HEK293T (cell line): ENCODE results near the gene STXBP6.

Source experiments
- CTCF ChIA-PET: fragments of 350-600 bp; formaldehyde crosslinking; extraction: SDS; loops from one replicate; lab custom pipeline; 2021; ENCODE audit warnings: antibody characterized with exemption, inconsistent platforms; lab: Yijun Ruan, JAX
- POLR2A ChIA-PET: fragments of 350-600 bp; formaldehyde crosslinking; extraction: SDS; loops from one replicate; lab custom pipeline; 2020; ENCODE audit warnings: antibody characterized with exemption, inconsistent platforms; lab: Yijun Ruan, JAX
- DNase-seq: peaks from one replicate; pipeline ENCODE4 v3.0.0; 2012; ENCODE audit warnings: mixed read lengths; ENCODE audit errors: extremely low spot score
- ARNT ChIP-seq: fragments of 450-650 bp; IDR thresholded peaks from 2 replicates; pipeline ENCODE4 v1.6.1; 2017; ENCODE audit warnings: mild to moderate bottlenecking
- BHLHE40 ChIP-seq: fragments of 450-650 bp; IDR thresholded peaks from 2 replicates; pipeline ENCODE4 v1.6.1; 2016; ENCODE audit warnings: mild to moderate bottlenecking, moderate library complexity, borderline replicate concordance
- CTBP1 ChIP-seq: fragments of 450-650 bp; IDR thresholded peaks from 2 replicates; pipeline ENCODE4 v1.6.1; 2016; ENCODE audit warnings: borderline replicate concordance
- ELF4 ChIP-seq: fragments of 450-650 bp; IDR thresholded peaks from 2 replicates; pipeline ENCODE4 v1.6.1; 2017; ENCODE audit warnings: antibody characterized with exemption
- FOXA1 ChIP-seq: fragments of 450-650 bp; IDR thresholded peaks from 2 replicates; pipeline ENCODE4 v1.6.1; 2016; ENCODE audit warnings: mild to moderate bottlenecking
- FOXK2 ChIP-seq: fragments of 450-650 bp; IDR thresholded peaks from 2 replicates; pipeline ENCODE4 v1.6.1; 2016; ENCODE audit warnings: mild to moderate bottlenecking
- FOXM1 ChIP-seq: fragments of 450-650 bp; IDR thresholded peaks from 2 replicates; pipeline ENCODE4 v1.6.1; 2017; ENCODE audit warnings: mild to moderate bottlenecking, borderline replicate concordance
- HDGF ChIP-seq: fragments of 450-650 bp; IDR thresholded peaks from 2 replicates; pipeline ENCODE4 v1.6.1; 2017; ENCODE audit warnings: antibody characterized with exemption, borderline replicate concordance
- L3MBTL2 ChIP-seq: fragments of 450-650 bp; conservative IDR thresholded peaks from 2 replicates; pipeline ENCODE4 v1.6.1; 2016; ENCODE audit warnings: mild to moderate bottlenecking
- LEF1 ChIP-seq: fragments of 450-650 bp; IDR thresholded peaks from 2 replicates; pipeline ENCODE4 v1.6.1; 2017; ENCODE audit warnings: mild to moderate bottlenecking, borderline replicate concordance
- SP1 ChIP-seq: fragments of 450-650 bp; IDR thresholded peaks from 2 replicates; pipeline ENCODE4 v1.6.1; 2017
- SUZ12 ChIP-seq: fragments of 450-650 bp; IDR thresholded peaks from 2 replicates; pipeline ENCODE4 v1.6.1; 2016; ENCODE audit warnings: mild to moderate bottlenecking
- TARDBP ChIP-seq: fragments of 450-650 bp; IDR thresholded peaks from 2 replicates; pipeline ENCODE4 v1.6.1; 2016
- ZNF384 ChIP-seq: fragments of 450-650 bp; IDR thresholded peaks from 2 replicates; pipeline ENCODE4 v1.6.1; 2016
- TF ChIP-seq, protein P1 (sequence below): fragments of 450-650 bp; IDR thresholded peaks from 2 replicates; pipeline ENCODE4 v1.6.1; 2016

The STXBP6 gene

GRCh38 chr14:24911324-24912109, 138.4 kb downstream of the STXBP6 start:
- TF ChIP-seq CTBP1: no peak
- no peak for TF ChIP-seq ELF4
- no peak for TF ChIP-seq SP1
- no peak for TF ChIP-seq FOXM1
- no peak for TF ChIP-seq ZNF384
- ChIA-PET POLR2A (no interaction called here), CTCF (no interaction called here)
- DNase-seq: no peak

DNA sequence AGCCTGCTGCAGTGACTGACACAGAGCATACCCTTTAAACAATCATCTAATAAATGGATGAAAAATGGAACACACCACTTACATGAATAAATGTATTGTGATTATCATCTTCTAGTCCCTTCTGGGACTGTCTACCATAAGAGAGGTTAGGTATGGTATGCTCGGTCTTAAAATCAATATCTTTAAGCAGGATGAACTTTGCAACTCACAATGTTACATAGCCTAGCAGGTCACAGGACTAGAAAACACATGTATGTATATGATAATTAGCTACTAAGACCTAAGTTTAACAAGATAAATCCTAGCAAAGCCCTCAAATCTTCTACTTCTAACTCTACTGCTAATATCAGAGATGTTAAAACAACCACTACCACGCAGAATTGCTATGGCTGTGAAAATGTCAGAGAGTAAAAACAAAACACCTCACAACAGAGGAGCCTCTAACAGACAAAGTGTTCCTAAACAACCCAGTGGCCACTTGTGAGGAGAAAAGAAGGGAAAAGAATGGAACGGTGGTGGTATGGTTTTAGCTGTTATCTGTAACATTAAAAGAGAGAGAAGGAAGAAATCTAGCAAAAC, 139.4 kb downstream of the STXBP6 start:
- TF ChIP-seq HDGF (no peak), SP1 (no peak), SUZ12 (no peak), LEF1 (no peak)
- TF ChIP-seq, protein P1, sequence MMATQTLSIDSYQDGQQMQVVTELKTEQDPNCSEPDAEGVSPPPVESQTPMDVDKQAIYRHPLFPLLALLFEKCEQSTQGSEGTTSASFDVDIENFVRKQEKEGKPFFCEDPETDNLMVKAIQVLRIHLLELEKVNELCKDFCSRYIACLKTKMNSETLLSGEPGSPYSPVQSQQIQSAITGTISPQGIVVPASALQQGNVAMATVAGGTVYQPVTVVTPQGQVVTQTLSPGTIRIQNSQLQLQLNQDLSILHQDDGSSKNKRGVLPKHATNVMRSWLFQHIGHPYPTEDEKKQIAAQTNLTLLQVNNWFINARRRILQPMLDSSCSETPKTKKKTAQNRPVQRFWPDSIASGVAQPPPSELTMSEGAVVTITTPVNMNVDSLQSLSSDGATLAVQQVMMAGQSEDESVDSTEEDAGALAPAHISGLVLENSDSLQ: no peak
- ChIA-PET POLR2A (no interaction called here), CTCF (no interaction called here)
- DNase-seq: no peak

- ChIA-PET CTCF (interaction anchor here (0.6 to 0.9 kb wide), 2 partner anchors 31 to 83 kb away, joined by 3 to 4 read pairs; no protein-coding TSS in a partner anchor), POLR2A (no interaction called here)
- TF ChIP-seq BHLHE40 (no peak), CTBP1 (no peak), SP1 (no peak)
- DNase-seq: no peak
Measured at GRCh38 chr14:24909523-24910302, 140.2 kb downstream of the STXBP6 start.

DNA sequence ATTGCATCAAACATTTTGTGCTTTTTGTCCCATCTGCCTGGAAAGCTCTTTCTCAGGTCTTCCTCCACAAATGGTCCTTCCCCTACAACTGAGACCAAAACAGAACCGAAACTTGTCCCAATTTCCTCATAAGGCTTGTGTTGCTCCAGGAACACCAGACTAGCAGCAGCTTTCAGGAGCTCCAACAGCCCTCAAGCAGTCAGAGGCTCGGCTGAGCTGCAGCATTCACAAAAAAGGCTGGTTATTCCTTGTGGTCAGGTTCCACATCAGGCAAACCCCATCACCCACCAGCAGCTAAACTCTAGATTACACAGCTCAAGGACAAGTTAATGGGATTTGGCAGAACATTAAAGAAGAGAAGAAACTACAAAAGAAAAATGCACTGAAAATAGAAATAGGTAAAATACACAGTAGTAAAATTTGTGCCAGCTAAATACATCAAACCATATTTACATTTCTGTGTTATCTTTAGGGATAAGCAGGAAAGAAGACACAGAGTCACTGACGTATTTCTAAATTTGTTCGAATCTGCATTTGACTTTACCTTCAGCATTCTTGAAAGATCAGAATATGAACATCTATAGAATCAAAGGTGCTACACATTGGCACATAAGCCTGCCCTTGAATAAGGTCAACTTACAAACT, 141.2 kb downstream of the STXBP6 start:
- CTCF ChIA-PET: interaction anchor here (0.6 to 0.9 kb wide), 3 partner anchors 32 to 1157 kb away, joined by 3 to 4 read pairs (median 3); no protein-coding TSS in a partner anchor
- POLR2A ChIA-PET: no interaction called here
- no peak for DNase-seq

DNA sequence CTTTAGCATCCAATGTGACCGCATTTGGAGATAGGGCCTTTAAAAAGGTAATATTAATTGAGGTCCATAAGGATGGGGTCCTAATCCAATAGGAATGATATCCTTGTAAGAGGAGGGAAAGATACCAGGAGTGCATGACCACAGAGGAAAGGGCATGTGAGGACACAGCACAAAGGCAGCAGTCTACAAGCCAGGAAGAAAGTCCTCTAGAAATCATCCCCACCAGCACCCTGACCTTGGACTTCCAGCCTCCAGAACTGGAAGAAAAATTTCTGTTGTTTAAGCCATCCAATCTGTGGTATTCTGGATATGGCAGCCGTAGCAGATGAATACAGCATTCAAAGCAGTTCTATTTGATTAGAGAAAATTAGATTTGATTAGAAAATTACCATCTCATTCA, 145.4 kb downstream of the STXBP6 start:
- POLR2A ChIA-PET: no interaction called here

More for the DNA sequence above, 141.2 kb downstream of the STXBP6 start:
- TF ChIP-seq, protein P1: no peak
- TF ChIP-seq ZNF384 (no peak), BHLHE40 (no peak), ELF4 (no peak), FOXA1 (no peak), SUZ12 (no peak)

DNA sequence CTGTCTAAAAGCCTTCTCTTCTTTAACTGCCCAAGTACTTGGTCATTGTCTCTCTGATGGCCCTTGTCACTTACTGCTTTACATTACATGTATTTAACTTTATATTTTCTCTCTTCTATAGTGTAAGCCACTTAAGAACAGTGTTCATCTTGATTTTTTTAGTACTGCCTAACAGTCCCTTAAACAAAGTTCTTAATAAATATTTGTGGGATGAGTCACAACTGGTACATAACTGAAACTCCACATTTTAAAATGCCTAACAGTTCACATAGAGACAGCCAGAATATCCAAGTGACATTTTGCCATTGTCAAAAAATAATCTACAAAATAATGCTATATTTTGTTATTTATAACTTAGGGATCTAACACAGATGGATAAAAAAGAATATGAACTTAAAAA, 146.6 kb downstream of the STXBP6 start:
- no peak for DNase-seq
- TF ChIP-seq L3MBTL2 (no peak), HDGF (no peak), SUZ12 (no peak), FOXK2 (no peak), LEF1 (no peak), TARDBP (no peak), FOXM1 (no peak), CTBP1 (no peak), FOXA1 (no peak), ARNT (no peak)
- CTCF ChIA-PET: no interaction called here
- POLR2A ChIA-PET: no interaction called here

More for the DNA sequence above, 145.4 kb downstream of the STXBP6 start:
- CTCF ChIA-PET: no interaction called here
- TF ChIP-seq LEF1: no peak
- TF ChIP-seq FOXM1: no peak
- no peak for TF ChIP-seq SP1
- no peak for TF ChIP-seq FOXK2
- no peak for TF ChIP-seq ZNF384
- TF ChIP-seq BHLHE40: no peak
- no peak for TF ChIP-seq SUZ12
- TF ChIP-seq ARNT: no peak
- DNase-seq: no peak
